Measurements from ENCODE around the gene RANBP1.

RANBP1 gene

DNA sequence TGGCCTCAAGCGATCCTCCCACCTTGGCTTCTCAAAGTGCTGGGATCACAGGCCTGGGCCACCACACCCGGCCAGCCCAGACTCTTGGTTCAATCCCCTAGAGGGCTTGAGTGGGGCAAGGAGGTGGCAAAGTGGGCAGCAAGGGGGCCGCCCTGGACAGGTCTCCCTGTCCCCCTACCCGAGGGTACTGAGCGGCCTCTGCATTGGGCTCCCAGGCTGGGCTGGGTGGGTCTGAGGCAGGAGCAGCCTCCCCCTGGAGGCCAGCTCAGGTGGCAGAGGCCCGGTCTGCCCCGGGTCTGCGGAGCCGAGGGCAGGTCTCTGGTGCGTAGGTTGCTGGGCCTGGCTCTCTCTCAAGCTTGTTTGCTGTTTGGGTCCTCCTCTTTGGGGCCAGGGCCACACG lies 57.3 kb downstream of the RANBP1 start:
- Histone ChIP-seq H3K27me3 (ENCODE audit: insufficient read depth, low read length) (no peaks in the 10 kb centered on the region), H3K27ac (ENCODE audit: low read depth, low read length) (no peak overlapping the region), H3K9me3 (ENCODE audit: insufficient read depth, low read depth, low read length) (no peaks in the 10 kb centered on the region), H3K9ac (ENCODE audit: low read depth, low read length) (no peak overlapping the region), H3K4me3 (ENCODE audit: low read length) (no peak overlapping the region), H3K36me3 (ENCODE audit: insufficient read depth, low read length) (no peaks in the 10 kb centered on the region), H3K4me1 (ENCODE audit: insufficient read depth, low read length) (no peaks in the 10 kb centered on the region)
- 92% methylated on average over 11 of the region's 11 CpGs for WGBS

- H3K27me3 ChIP-seq (ENCODE audit: insufficient read depth, low read length): no peaks in the 10 kb centered on the region
- H3K9me3 ChIP-seq (ENCODE audit: insufficient read depth, low read depth, low read length): no peaks in the 10 kb centered on the region
- H3K27ac ChIP-seq (ENCODE audit: low read depth, low read length): no peak overlapping the region
- no peaks in the 10 kb centered on the region for H3K36me3 ChIP-seq (ENCODE audit: insufficient read depth, low read length)
- H3K4me1 ChIP-seq (ENCODE audit: insufficient read depth, low read length): no peaks in the 10 kb centered on the region
- H3K4me3 ChIP-seq (ENCODE audit: low read length): no peak overlapping the region
- no peak overlapping the region for H3K9ac ChIP-seq (ENCODE audit: low read depth, low read length)
- 87% methylated on average over 10 of the region's 10 CpGs for WGBS
These were observed 57.9 kb downstream of the RANBP1 start for GRCh38 chr22:20173772-20174171.

DNA sequence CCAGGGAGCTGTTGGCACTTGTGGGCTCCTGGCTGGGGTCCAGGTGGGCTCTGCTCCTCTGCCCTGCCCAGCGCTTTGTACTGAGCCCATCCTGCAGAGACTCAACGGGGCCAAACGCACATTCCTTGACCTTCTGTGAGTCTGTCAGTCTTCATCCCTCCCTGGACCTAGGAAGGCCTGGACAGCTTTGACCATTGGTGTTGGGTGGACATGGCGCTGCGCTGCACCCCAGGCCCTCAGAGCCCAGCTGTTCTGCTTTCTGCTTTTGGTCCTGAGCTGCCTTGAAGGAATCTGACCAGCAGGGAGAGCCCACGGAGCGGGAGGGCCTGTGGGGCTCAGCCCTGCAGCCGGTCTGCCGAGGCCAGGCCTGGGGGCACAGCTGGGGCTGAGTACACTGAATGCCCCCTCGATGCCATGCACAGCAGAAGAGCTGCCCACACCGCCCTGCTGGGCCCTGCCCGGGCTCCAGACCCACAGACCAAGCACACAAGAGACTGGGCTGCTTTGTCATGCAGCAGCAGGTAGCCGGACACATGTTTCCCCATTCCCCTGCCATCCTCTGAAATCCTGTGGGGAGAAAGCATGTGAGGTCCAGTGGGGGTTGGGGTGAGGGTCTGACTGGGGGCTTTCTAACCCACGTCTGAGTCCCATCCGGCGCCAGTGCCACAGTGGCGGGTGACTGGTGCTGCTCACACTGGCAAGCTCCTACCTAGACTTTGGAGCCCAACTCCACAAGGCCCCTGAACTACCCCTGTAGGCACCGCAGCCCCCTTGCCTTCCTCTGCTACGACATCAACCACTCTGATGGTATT lies 59.1 kb downstream of the RANBP1 start:
- no peak overlapping the region for H3K27ac ChIP-seq (ENCODE audit: low read depth, low read length)
- WGBS: 82% methylated on average over 18 of the region's 19 CpGs
- no peak overlapping the region for H3K4me3 ChIP-seq (ENCODE audit: low read length)
- no peak overlapping the region for H3K9ac ChIP-seq (ENCODE audit: low read depth, low read length)
- H3K4me1 ChIP-seq (ENCODE audit: insufficient read depth, low read length): no peaks in the 10 kb centered on the region
- H3K36me3 ChIP-seq (ENCODE audit: insufficient read depth, low read length): no peaks in the 10 kb centered on the region
- H3K9me3 ChIP-seq (ENCODE audit: insufficient read depth, low read depth, low read length): no peaks in the 10 kb centered on the region
- no peaks in the 10 kb centered on the region for H3K27me3 ChIP-seq (ENCODE audit: insufficient read depth, low read length)

DNA sequence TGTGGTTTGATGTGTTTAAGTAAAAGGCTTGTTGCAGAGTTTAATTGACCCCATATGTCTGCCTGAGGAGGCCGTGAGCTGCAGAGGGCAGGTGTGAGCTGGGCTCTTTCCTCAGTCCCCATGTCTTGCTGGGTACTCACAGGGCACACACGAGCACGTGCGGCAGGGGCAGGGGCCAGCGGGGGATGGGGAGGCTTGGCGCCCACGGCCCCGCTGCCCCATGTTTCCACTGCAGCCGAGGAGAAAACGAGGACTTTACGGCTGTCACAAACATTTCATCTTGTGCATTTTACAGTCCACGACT lies 59.6 kb downstream of the RANBP1 start:
- H3K4me3 ChIP-seq (ENCODE audit: low read length): no peak overlapping the region
- H3K9ac ChIP-seq (ENCODE audit: low read depth, low read length): no peak overlapping the region
- no peaks in the 10 kb centered on the region for H3K27me3 ChIP-seq (ENCODE audit: insufficient read depth, low read length)
- H3K36me3 ChIP-seq (ENCODE audit: insufficient read depth, low read length): no peaks in the 10 kb centered on the region
- WGBS: 86% methylated on average over 12 of the region's 12 CpGs
- H3K9me3 ChIP-seq (ENCODE audit: insufficient read depth, low read depth, low read length): no peaks in the 10 kb centered on the region
- H3K4me1 ChIP-seq (ENCODE audit: insufficient read depth, low read length): no peaks in the 10 kb centered on the region
- no peak overlapping the region for H3K27ac ChIP-seq (ENCODE audit: low read depth, low read length)

GRCh38 chr22:20176421-20177085 lies 60.6 kb downstream of the RANBP1 start:
- H3K36me3 ChIP-seq (ENCODE audit: insufficient read depth, low read length): no peaks in the 10 kb centered on the region
- no peaks in the 10 kb centered on the region for H3K4me1 ChIP-seq (ENCODE audit: insufficient read depth, low read length)
- no peak overlapping the region for H3K4me3 ChIP-seq (ENCODE audit: low read length)
- H3K27ac ChIP-seq (ENCODE audit: low read depth, low read length): no peak overlapping the region
- H3K27me3 ChIP-seq (ENCODE audit: insufficient read depth, low read length): no peaks in the 10 kb centered on the region
- WGBS: 91% methylated on average over 17 of the region's 17 CpGs
- H3K9ac ChIP-seq (ENCODE audit: low read depth, low read length): no peak overlapping the region
- no peaks in the 10 kb centered on the region for H3K9me3 ChIP-seq (ENCODE audit: insufficient read depth, low read depth, low read length)

All from HUES64 (cell line).